Coronary artery (tissue), 2 donors: ENCODE measurements around the gene ZNF689.
A peak's percentile ranks its signal among the peaks of the same experiment; 100 is the strongest.

Experiments used
- DNase-seq: peaks from one replicate; pipeline ENCODE4 v3.0.0-alpha.2; 2017; ENCODE audit warnings: low spot score
- H3K27ac ChIP-seq, 2 donors: fragments of 200-600 bp; sonication (generic); one replicate each; pipeline ENCODE4 v1.5.1; 2016 to 2019
- H3K4me3 ChIP-seq: fragments of 200-600 bp; sonication (generic); 2 replicates; pipeline ENCODE4 v1.5.1; 2016; ENCODE audit warnings: mild to moderate bottlenecking, moderate library complexity
- CTCF ChIP-seq: fragments of 200-600 bp; sonication (generic); IDR thresholded peaks from one replicate; pipeline ENCODE4 v1.5.1; 2019; ENCODE audit warnings: antibody characterized with exemption

Gene ZNF689

GRCh38 chr16:30609926-30610839, at the start of gene ZNF689:
TSS of gene ZNF689 (minus strand) at chr16:30610389. CDS start at chr16:30610041, 348 bp downstream.
- peak within 1 kb of the TSS; percentile 89 to 92 for H3K27ac ChIP-seq
- H3K4me3 ChIP-seq, result peak within 1 kb of the TSS; percentile 88
- TF ChIP-seq CTCF, result no peak
- peak; percentile 98 for DNase-seq

- Histone ChIP-seq H3K4me3 (peak overlapping the region; percentile 77), H3K27ac (peak overlapping the region; percentile 92 to 95)
- DNase-seq, result peak; percentile 94
- TF ChIP-seq CTCF, result no peak
Observed at GRCh38 chr16:30658731-30659506, 48.7 kb upstream of the ZNF689 start.

GRCh38 chr16:30657866-30658730, 47.9 kb upstream of the ZNF689 start, which contains the start of gene FBRS:
TSS of gene FBRS (plus strand) at chr16:30658431. CDS start at chr16:30659519, 1,088 bp downstream.
- Histone ChIP-seq H3K4me3 (peak within 1 kb of the TSS; percentile 77), H3K27ac (peak within 1 kb of the TSS; percentile 92 to 95)
- peak; percentile 66 for TF ChIP-seq CTCF
- peak; percentile 100 for DNase-seq

GRCh38 chr16:30656974-30657865, 47.0 kb upstream of the ZNF689 start:
- H3K27ac ChIP-seq, result peak overlapping the region; percentile 59 to 86
- no peak for DNase-seq
- TF ChIP-seq CTCF, result no peak

GRCh38 chr16:30656388-30656787, 46.2 kb upstream of the ZNF689 start:
- peak overlapping the region in 1 of 2 donors; percentile 86 for H3K27ac ChIP-seq
- no peak for TF ChIP-seq CTCF

More at GRCh38 chr16:30656974-30657865, 47.0 kb upstream of the ZNF689 start:
- H3K4me3 ChIP-seq, result peak overlapping the region; percentile 64

More at GRCh38 chr16:30656388-30656787, 46.2 kb upstream of the ZNF689 start:
- no peak overlapping the region for H3K4me3 ChIP-seq
- no peak for DNase-seq
